ENCODE data around the gene PAAF1.

PAAF1 gene

DNA sequence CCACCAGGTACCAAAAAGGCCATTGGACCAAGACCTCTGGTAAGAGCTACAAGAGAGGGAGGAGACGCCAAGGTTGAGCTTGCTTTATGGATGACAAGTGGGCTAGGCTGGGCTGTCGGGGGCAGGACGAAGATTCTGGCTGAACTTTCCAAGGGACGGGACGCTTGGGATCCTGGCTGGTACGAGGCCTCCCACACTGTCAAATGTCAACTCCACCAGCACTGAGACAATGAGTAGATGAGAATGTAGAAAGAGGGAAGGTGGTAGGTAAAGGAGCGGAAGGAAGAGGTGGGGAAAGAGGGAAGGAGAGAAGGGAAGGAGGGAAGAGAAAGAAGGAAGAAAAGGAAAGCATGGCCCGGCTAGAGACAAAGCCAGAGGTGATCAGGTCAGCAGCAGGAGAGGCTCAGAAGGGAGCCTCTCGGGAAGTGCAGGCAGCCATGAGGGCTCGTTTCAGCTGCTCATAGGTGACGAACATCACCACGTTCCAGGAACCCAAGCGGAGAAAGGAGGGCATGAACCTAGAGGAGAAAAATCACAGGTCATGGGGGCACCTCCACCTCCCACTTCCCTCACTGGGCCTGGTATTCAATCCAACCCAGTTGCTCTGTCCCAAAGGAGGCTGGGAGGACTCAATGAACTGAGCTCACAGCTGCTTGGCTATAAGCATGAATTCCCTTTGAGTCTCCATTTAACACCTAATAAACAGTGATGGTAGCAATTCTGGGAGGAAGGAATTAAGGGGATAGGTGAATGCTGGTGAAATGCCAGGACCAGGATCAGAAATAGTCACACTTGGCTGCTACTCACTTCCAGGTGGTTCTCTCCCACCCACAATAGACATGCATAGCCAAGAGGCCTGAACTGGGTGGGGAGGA is 98.0 kb downstream of the PAAF1 start:
- no peak for DNase-seq

DNA sequence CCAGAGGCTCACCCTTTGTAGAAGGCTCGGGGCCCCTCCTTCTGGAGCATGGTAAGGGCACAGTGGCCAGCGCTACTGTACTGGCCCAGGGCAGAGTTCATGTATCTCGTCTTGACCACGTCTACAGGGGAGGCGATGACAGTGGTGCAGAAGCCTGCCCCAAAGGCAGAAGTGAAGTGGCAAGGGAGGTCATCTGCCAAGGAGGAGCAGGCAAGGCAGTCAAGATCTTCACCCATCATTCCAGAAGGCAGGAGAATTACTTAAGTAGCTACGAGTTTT is 98.6 kb downstream of the PAAF1 start:
- no peak for DNase-seq

DNA sequence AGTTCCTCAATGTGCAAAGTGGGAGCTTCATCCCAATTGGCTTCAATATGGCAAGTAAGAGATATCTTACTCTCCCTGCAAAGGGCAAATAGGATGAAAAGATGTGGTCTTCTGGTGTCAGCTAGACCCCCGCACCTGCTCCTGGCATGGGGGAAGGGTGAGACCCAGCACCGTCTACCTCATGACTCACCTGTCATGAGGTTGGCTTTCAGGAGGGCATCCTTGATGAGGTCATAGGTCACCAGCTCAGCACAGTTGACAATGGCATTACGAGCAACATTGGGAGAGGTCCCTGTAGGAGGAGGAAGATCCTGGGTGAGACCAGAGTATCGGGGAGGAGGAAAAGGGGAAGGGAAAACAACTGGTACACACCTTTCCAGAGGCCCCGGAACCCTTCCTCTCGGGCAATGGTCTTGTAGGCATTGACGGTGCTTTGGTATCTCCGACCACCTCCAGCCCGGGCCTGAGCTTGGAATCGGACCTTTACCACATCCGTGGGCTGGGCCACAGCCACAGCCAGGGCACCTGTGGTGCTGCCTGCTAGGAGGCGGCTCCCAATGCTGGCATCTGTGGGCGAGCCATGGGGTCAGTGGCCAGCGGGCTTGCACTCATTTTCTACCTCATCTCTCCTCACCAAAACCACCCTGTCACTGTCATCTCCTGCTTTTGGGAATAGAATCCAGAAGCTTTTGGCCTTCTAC is 99.8 kb downstream of the PAAF1 start:
- no peak for DNase-seq

DNA sequence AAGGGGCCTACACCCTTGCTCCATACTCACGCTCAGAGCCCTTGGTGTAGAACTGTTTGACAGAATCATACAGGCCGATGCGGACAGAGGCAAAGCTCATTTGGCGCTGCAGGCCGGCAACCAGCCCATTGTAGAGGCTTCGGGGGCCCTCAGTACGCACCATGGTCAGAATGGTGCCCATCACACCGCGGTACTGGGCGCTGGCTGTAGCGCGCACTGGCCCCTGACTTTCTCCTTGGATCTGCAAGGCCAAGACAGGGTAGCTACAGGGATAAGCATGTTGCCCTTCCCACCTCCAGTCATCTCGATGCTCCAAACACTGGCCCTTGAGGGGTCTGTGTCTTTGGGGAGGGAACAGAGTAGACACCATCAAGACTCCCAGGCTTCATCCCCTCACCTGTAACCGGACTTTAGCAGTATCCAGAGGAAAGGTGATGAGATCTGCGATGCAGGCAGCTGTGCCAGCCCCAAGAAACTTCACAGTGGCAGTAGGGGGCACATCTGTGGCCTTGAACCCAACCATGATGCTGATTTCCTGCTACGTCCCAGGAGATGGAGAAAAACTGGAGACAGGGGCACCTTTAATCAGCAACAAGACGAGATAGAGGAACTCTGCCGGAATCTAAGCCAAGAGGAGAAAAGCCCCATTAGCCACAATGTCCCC is 101.2 kb downstream of the PAAF1 start:
- no peak for DNase-seq

DNA sequence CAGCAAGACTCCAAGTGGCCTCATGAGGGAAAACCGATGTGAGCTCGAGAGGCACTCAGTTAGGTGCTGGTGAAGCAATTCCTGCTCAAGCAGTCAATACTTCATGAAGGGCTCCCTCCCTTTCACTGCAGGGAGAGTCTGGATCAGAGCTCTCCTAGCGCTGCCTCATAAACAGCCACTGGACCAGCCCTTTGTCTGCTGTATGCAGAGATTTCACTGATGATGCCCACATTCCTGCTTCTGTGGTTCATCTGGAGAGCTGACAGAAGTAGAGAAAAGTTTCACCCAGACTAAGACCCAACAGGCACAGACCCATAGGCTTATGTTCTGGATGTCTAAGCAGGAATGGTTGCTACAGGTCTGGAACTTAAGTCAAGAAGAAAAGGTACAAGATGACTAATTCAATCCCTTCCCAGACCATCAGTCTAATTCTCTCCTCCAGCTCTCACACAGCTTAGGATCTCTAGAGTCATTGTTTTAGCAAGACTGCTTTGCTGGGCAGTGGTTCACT is 101.8 kb downstream of the PAAF1 start:
- DNase-seq, result no peak

DNA sequence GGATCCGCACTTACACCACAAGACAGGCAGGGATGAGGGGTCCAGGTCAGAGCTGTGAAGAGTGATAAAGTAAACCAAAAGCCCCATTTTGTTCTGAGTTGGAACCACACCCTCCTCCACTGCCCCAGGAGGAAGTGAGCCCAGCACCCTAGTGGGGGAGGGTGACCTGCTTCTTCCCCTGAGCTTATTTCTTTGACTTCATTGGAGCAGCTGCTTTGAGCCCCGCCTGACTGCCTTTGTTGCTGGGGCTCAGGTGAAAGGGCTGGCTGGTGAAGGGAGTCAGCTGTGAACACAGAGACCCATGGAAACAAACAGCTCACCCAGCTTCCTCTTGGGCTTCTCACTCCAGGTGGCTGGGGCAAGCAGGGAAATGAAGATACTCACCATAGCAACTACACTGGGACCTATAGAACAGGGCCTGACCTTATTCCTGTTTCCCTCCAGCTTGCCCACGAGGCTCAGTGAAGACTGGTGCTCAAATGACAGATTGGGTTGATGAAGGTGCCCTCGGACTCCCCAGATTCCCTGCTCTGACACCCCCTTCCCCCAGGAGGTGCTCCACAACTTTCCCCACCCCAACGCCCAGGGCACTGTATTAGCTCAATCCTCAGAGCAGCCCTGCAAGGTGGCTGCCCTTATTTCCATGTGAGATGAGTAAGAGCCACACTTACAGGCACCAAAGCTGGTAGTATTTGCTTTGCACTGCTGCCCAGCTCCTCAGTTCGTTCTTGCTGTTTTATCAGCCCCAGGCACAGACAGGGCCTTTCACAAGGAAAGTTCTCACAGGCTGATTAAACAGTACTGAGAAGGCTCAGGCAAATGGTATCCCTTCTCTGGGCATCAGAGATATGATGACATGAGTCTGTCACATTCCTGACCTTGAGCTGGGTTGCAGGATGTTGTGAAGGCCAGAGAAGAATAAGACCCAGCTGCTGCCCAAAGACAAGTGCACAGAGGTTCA is 103.5 kb downstream of the PAAF1 start:
- peak; percentile 57 for DNase-seq

Measured in T-helper 9 cell (primary cell).